Measurements from ENCODE around the gene EFHC1. TPM values are rescaled to one million over a fixed set of nuclear protein-coding genes. Genes with fewer than 3 reads are reported as not detected.

The EFHC1 gene
- total RNA-seq, 1 donor from 2014 or later = 29.0 TPM

DNA sequence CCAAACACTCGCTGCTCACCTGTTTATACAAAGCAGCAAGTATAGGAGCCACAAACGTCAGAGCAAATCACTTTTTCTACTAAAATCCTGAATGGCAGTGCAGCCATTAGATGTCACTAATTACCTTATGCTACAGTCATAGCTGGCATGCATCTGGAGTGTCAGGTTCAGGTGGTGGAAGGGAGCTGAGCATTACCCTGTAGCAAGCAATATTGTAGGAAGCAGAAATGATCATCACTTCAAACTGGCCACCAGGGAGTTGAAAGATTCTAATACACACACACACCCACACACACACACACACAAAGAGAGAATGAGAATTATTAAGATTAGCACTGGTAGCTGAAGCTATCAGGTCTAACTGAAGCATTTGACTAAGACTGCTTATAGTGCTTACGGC lies 75.8 kb downstream of the EFHC1 start:
- Mint-ChIP-seq H3K4me1 (ENCODE audit: unreplicated experiment) (peaks cover 19% of the 10 kb centered on the region), H3K4me3 (ENCODE audit: unreplicated experiment) (no peak overlapping the region), H3K27me3 (ENCODE audit: unreplicated experiment) (peaks cover 8% of the 10 kb centered on the region), H3K27ac (ENCODE audit: unreplicated experiment) (no peak overlapping the region), H3K36me3 (ENCODE audit: low read depth, unreplicated experiment) (peaks cover 4% of the 10 kb centered on the region), H3K9me3 (ENCODE audit: unreplicated experiment) (no peaks in the 10 kb centered on the region)
- no peak for TF ChIP-seq CTCF (IDR thresholded peaks at IDR 0.05; ENCODE audit: unreplicated experiment)
- no peak for DNase-seq (ENCODE audit: low spot score)

GRCh38 chr6:52496631-52497030 lies 76.5 kb downstream of the EFHC1 start:
- Mint-ChIP-seq H3K4me1 (ENCODE audit: unreplicated experiment) (peaks cover 19% of the 10 kb centered on the region), H3K9me3 (ENCODE audit: unreplicated experiment) (no peaks in the 10 kb centered on the region), H3K36me3 (ENCODE audit: low read depth, unreplicated experiment) (peaks cover 4% of the 10 kb centered on the region), H3K27ac (ENCODE audit: unreplicated experiment) (no peak overlapping the region), H3K27me3 (ENCODE audit: unreplicated experiment) (peaks cover 8% of the 10 kb centered on the region), H3K4me3 (ENCODE audit: unreplicated experiment) (no peak overlapping the region)
- TF ChIP-seq CTCF (IDR thresholded peaks at IDR 0.05; ENCODE audit: unreplicated experiment) = no peak
- no peak for DNase-seq (ENCODE audit: low spot score)

- H3K36me3 Mint-ChIP-seq (ENCODE audit: low read depth, unreplicated experiment) = peaks cover 8% of the 10 kb centered on the region
- no peak for DNase-seq (ENCODE audit: low spot score)
- H3K4me1 Mint-ChIP-seq (ENCODE audit: unreplicated experiment) = peaks cover 23% of the 10 kb centered on the region
- no peaks in the 10 kb centered on the region for H3K9me3 Mint-ChIP-seq (ENCODE audit: unreplicated experiment)
- no peak overlapping the region for H3K4me3 Mint-ChIP-seq (ENCODE audit: unreplicated experiment)
- no peak for TF ChIP-seq CTCF (IDR thresholded peaks at IDR 0.05; ENCODE audit: unreplicated experiment)
- H3K27ac Mint-ChIP-seq (ENCODE audit: unreplicated experiment) = no peak overlapping the region
- peaks cover 10% of the 10 kb centered on the region for H3K27me3 Mint-ChIP-seq (ENCODE audit: unreplicated experiment)
Observed at GRCh38 chr6:52497652-52498408, 77.7 kb downstream of the EFHC1 start.

DNA sequence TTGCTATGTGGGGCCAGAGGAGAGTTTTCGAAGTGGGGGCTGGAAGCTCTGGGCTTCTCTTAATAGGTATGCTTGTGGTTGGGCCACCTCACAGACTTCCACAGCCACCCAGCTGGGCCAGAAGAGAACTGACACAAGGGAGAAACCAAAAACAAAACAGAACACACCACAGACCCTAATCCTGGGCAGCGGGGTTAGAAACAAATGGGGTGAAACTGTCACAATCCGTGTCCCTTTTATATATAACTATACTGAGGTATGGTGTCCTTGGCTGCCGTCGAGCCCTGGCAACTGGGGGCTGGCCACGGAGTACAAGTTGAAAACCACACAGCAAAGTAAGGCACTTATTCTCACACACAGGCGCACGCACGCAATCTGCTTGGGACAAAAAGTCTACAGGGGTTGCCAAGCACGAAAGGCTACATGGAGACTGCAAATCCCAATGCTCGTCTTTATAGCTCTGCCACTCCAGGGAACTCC lies 78.4 kb downstream of the EFHC1 start:
- no peak for TF ChIP-seq CTCF (IDR thresholded peaks at IDR 0.05; ENCODE audit: unreplicated experiment)
- no peak for DNase-seq (ENCODE audit: low spot score)
- no peak overlapping the region for H3K4me3 Mint-ChIP-seq (ENCODE audit: unreplicated experiment)
- no peaks in the 10 kb centered on the region for H3K9me3 Mint-ChIP-seq (ENCODE audit: unreplicated experiment)
- H3K36me3 Mint-ChIP-seq (ENCODE audit: low read depth, unreplicated experiment) = peaks cover 9% of the 10 kb centered on the region
- peaks cover 26% of the 10 kb centered on the region for H3K4me1 Mint-ChIP-seq (ENCODE audit: unreplicated experiment)
- peaks cover 10% of the 10 kb centered on the region for H3K27me3 Mint-ChIP-seq (ENCODE audit: unreplicated experiment)
- peak overlapping the region; percentile 81 for H3K27ac Mint-ChIP-seq (ENCODE audit: unreplicated experiment)

DNA sequence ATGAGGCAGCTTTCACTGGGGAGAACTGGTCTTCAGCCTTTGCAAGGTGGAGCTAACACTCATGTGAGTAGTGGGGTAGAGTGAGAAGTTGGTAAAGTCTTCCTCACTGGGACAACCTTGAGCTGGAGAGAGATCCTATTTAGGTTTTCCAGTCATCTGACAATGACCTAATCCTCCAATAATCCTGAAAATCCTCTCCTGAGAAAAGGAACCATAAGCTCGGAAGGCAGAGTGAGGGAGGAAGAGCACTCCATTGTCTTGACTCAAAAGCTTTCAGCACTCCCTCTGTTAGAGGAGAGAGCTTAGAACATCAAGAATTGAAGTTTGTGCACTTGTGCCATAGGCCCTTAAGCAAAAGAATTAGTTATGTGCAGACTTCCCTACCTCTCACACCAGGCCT lies 78.9 kb downstream of the EFHC1 start:
- H3K27ac Mint-ChIP-seq (ENCODE audit: unreplicated experiment) = peak overlapping the region; percentile 81
- DNase-seq (ENCODE audit: low spot score) = no peak
- H3K27me3 Mint-ChIP-seq (ENCODE audit: unreplicated experiment) = peaks cover 10% of the 10 kb centered on the region
- no peak overlapping the region for H3K4me3 Mint-ChIP-seq (ENCODE audit: unreplicated experiment)
- H3K4me1 Mint-ChIP-seq (ENCODE audit: unreplicated experiment) = peaks cover 22% of the 10 kb centered on the region
- H3K36me3 Mint-ChIP-seq (ENCODE audit: low read depth, unreplicated experiment) = peaks cover 9% of the 10 kb centered on the region
- TF ChIP-seq CTCF (IDR thresholded peaks at IDR 0.05; ENCODE audit: unreplicated experiment) = no peak
- no peaks in the 10 kb centered on the region for H3K9me3 Mint-ChIP-seq (ENCODE audit: unreplicated experiment)
